HEK293 (cell line): ENCODE measurements around the gene DENND6B.

Source experiments
- CTCF ChIA-PET: fragments of 350-600 bp; formaldehyde crosslinking; extraction: SDS; loops from one replicate; lab custom pipeline; 2021; ENCODE audit warnings: antibody characterized with exemption; lab: Yijun Ruan, JAX
- POLR2A ChIA-PET: fragments of 300-600 bp; formaldehyde crosslinking; extraction: SDS; loops from one replicate; lab custom pipeline; 2020; ENCODE audit warnings: antibody characterized with exemption, inconsistent platforms; lab: Yijun Ruan, JAX
- H3K27ac ChIP-seq: fragments of 200-500 bp; sonication (Bioruptor generic); 2 replicates; pipeline ENCODE4 v1.5.1; 2014; ENCODE audit warnings: low read depth, low read length, control low read depth, inconsistent platforms; ENCODE audit errors: extremely low read depth
- H3K36me3 ChIP-seq, 2 experiments: fragments of 200-500 bp in 1 of 2; sonication (Bioruptor generic) in 1 of 2; 1 replicate in 1 of 2; 2 replicates in 1 of 2; pipeline ENCODE4 v1.5.1; 2014 to 2017; ENCODE audit warnings: inconsistent platforms in 2 of 2, low read length in 2 of 2; ENCODE audit not compliant: control insufficient read depth in 2 of 2, insufficient read depth in 1 of 2
- H3K4me1 ChIP-seq: fragments of 200-500 bp; sonication (Bioruptor generic); 2 replicates; pipeline ENCODE4 v1.5.1; 2014; ENCODE audit warnings: mild to moderate bottlenecking, low read length, inconsistent platforms; ENCODE audit not compliant: control insufficient read depth, insufficient read depth
- H3K4me3 ChIP-seq: 2 replicates; pipeline ENCODE4 v1.5.1; 2011; ENCODE audit warnings: low read depth, mild to moderate bottlenecking, control low read depth, low read length, moderate library complexity
- H3K9me3 ChIP-seq: fragments of 200-500 bp; sonication (Bioruptor generic); 2 replicates; pipeline ENCODE4 v1.5.1; 2014; ENCODE audit warnings: low read depth, low read length, inconsistent platforms; ENCODE audit not compliant: control insufficient read depth, insufficient read depth
- CTCF ChIP-seq: fragments of 450-650 bp; formaldehyde crosslinking; IDR thresholded peaks from 2 replicates; pipeline ENCODE4 v1.5.1; 2016; ENCODE audit warnings: missing biosample characterization, missing genetic modification characterization
- GLI2 ChIP-seq: fragments of 450-650 bp; formaldehyde crosslinking; IDR thresholded peaks from 2 replicates; pipeline ENCODE4; 2017; ENCODE audit warnings: missing biosample characterization, missing genetic modification characterization, low read depth, borderline replicate concordance
- MEIS1 ChIP-seq: sonication (generic); formaldehyde crosslinking; IDR thresholded peaks from 2 replicates; pipeline ENCODE4 v1.8.1; 2022; ENCODE audit warnings: missing genetic modification reagents, mild to moderate bottlenecking, borderline replicate concordance
- PRDM4 ChIP-seq: fragments of 450-650 bp; formaldehyde crosslinking; IDR thresholded peaks from 2 replicates; pipeline ENCODE4 v1.5.1; 2017; ENCODE audit warnings: missing biosample characterization, missing genetic modification characterization
- SALL2 ChIP-seq: fragments of 450-650 bp; formaldehyde crosslinking; IDR thresholded peaks from 2 replicates; pipeline ENCODE4 v1.5.0; 2017; ENCODE audit warnings: missing biosample characterization, mild to moderate bottlenecking, missing genetic modification characterization, borderline replicate concordance
- SP7 ChIP-seq: fragments of 450-650 bp; formaldehyde crosslinking; IDR thresholded peaks from 2 replicates; pipeline ENCODE4 v1.5.1; 2016; ENCODE audit warnings: missing biosample characterization, missing genetic modification characterization
- ZEB2 ChIP-seq: fragments of 450-650 bp; formaldehyde crosslinking; IDR thresholded peaks from 2 replicates; pipeline ENCODE4 v1.5.1; 2016; ENCODE audit warnings: missing biosample characterization, missing genetic modification characterization
- ZFHX2 ChIP-seq: fragments of 450-650 bp; formaldehyde crosslinking; conservative IDR thresholded peaks from 2 replicates; pipeline ENCODE4 v1.5.1; 2016; ENCODE audit warnings: missing biosample characterization, missing genetic modification characterization
- ZFP41 ChIP-seq: fragments of 450-650 bp; formaldehyde crosslinking; IDR thresholded peaks from 2 replicates; pipeline ENCODE4 v1.5.1; 2016; ENCODE audit warnings: missing biosample characterization, missing genetic modification characterization, borderline replicate concordance
- ZIC2 ChIP-seq: fragments of 450-650 bp; formaldehyde crosslinking; IDR thresholded peaks from 2 replicates; pipeline ENCODE4 v1.5.1; 2016; ENCODE audit warnings: missing biosample characterization, missing genetic modification characterization
- ZNF112 ChIP-seq: fragments of 450-650 bp; formaldehyde crosslinking; IDR thresholded peaks from 2 replicates; pipeline ENCODE4 v1.5.0; 2017; ENCODE audit warnings: missing biosample characterization, missing genetic modification characterization
- ZNF132 ChIP-seq: fragments of 450-650 bp; formaldehyde crosslinking; IDR thresholded peaks from 2 replicates; pipeline ENCODE4 v1.5.1; 2017; ENCODE audit warnings: missing biosample characterization, missing genetic modification characterization, borderline replicate concordance
- ZNF211 ChIP-seq: fragments of 450-650 bp; formaldehyde crosslinking; IDR thresholded peaks from 2 replicates; pipeline ENCODE4 v1.5.1; 2016; ENCODE audit warnings: low read depth, missing biosample characterization, missing genetic modification characterization
- ZNF221 ChIP-seq: fragments of 450-650 bp; formaldehyde crosslinking; IDR thresholded peaks from 2 replicates; pipeline ENCODE4 v1.5.1; 2017; ENCODE audit warnings: missing biosample characterization, missing genetic modification characterization, borderline replicate concordance
- ZNF449 ChIP-seq: fragments of 450-650 bp; formaldehyde crosslinking; IDR thresholded peaks from 2 replicates; pipeline ENCODE4 v1.5.1; 2017; ENCODE audit warnings: missing biosample characterization, mild to moderate bottlenecking, missing genetic modification characterization, moderate library complexity
- ZNF514 ChIP-seq: fragments of 450-650 bp; formaldehyde crosslinking; IDR thresholded peaks from 2 replicates; pipeline ENCODE4 v1.5.1; 2016; ENCODE audit warnings: missing biosample characterization, missing genetic modification characterization
- ZNF544 ChIP-seq: fragments of 450-650 bp; formaldehyde crosslinking; IDR thresholded peaks from 2 replicates; pipeline ENCODE4 v1.5.0; 2017; ENCODE audit warnings: missing biosample characterization, missing genetic modification characterization
- ZNF571 ChIP-seq: fragments of 450-650 bp; formaldehyde crosslinking; IDR thresholded peaks from 2 replicates; pipeline ENCODE4 v1.5.0; 2017; ENCODE audit warnings: missing biosample characterization, missing genetic modification characterization
- ZNF629 ChIP-seq: fragments of 450-650 bp; formaldehyde crosslinking; IDR thresholded peaks from 2 replicates; pipeline ENCODE4 v1.5.1; 2017; ENCODE audit warnings: missing biosample characterization, missing genetic modification characterization
- ZNF692 ChIP-seq: fragments of 450-650 bp; formaldehyde crosslinking; IDR thresholded peaks from 2 replicates; pipeline ENCODE4 v1.5.1; 2016; ENCODE audit warnings: missing biosample characterization, missing genetic modification characterization
- TF ChIP-seq, protein P1 (sequence below): fragments of 450-650 bp; formaldehyde crosslinking; IDR thresholded peaks from 2 replicates; pipeline ENCODE4 v1.5.1; 2016; ENCODE audit warnings: missing biosample characterization, missing genetic modification characterization, low read depth
- TF ChIP-seq, protein P2 (sequence below): fragments of 450-650 bp; formaldehyde crosslinking; IDR thresholded peaks from 2 replicates; pipeline ENCODE4 v1.5.0; 2017; ENCODE audit warnings: missing biosample characterization, missing genetic modification characterization, borderline replicate concordance
- TF ChIP-seq, protein P3 (sequence below): fragments of 450-650 bp; formaldehyde crosslinking; IDR thresholded peaks from 2 replicates; pipeline ENCODE4 v1.5.1; 2016; ENCODE audit warnings: missing biosample characterization, missing genetic modification characterization

The DENND6B gene

DNA sequence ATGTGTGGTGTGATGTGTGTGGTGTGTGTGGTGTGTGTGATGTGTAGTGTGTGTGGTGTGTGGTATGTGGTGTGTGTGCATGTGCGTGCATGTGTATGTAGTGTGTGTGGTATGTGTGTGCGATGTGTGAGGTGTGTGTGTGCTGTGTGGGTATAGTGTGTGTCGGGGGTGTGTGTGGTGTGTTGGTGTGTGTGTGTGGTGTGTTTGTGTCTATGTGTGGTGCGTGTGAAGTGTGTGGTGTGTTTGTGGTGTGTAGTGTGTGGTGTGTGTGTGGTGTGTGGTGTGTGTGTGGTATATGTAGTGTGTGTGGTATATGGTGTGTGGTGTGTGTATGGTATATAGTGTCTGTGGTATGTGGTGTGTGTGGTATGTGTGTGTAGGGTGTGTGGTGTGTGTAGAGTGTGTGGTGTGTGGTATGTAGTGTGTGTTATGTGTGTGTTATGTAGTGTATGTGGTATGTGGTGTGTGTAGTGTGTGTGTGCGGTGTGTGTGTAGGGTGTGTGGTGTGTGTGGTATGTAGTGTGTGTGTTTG lies 11.3 kb upstream of the DENND6B start (continued):
- TF ChIP-seq, protein P1, sequence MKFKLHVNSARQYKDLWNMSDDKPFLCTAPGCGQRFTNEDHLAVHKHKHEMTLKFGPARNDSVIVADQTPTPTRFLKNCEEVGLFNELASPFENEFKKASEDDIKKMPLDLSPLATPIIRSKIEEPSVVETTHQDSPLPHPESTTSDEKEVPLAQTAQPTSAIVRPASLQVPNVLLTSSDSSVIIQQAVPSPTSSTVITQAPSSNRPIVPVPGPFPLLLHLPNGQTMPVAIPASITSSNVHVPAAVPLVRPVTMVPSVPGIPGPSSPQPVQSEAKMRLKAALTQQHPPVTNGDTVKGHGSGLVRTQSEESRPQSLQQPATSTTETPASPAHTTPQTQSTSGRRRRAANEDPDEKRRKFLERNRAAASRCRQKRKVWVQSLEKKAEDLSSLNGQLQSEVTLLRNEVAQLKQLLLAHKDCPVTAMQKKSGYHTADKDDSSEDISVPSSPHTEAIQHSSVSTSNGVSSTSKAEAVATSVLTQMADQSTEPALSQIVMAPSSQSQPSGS (tag by site-specific recombination) = no peak
- TF ChIP-seq CTCF (tag by site-specific recombination) = no peak
- TF ChIP-seq ZIC2 (tag by site-specific recombination) = no peak
- TF ChIP-seq ZNF449 = no peak
- TF ChIP-seq ZNF514 (tag by site-specific recombination) = no peak
- TF ChIP-seq ZFHX2 (tag by site-specific recombination) = no peak
- TF ChIP-seq ZEB2 (tag by site-specific recombination) = no peak
- TF ChIP-seq ZNF112 (tag by site-specific recombination) = no peak
- no peak for TF ChIP-seq ZFP41 (tag by site-specific recombination)
- TF ChIP-seq, protein P2, sequence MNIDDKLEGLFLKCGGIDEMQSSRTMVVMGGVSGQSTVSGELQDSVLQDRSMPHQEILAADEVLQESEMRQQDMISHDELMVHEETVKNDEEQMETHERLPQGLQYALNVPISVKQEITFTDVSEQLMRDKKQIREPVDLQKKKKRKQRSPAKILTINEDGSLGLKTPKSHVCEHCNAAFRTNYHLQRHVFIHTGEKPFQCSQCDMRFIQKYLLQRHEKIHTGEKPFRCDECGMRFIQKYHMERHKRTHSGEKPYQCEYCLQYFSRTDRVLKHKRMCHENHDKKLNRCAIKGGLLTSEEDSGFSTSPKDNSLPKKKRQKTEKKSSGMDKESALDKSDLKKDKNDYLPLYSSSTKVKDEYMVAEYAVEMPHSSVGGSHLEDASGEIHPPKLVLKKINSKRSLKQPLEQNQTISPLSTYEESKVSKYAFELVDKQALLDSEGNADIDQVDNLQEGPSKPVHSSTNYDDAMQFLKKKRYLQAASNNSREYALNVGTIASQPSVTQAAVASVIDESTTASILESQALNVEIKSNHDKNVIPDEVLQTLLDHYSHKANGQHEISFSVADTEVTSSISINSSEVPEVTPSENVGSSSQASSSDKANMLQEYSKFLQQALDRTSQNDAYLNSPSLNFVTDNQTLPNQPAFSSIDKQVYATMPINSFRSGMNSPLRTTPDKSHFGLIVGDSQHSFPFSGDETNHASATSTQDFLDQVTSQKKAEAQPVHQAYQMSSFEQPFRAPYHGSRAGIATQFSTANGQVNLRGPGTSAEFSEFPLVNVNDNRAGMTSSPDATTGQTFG (tag by site-specific recombination) = no peak
- TF ChIP-seq ZNF571 (tag by site-specific recombination) = peak; percentile 6; the same call in 1 of the 2 replicates
- no peak for TF ChIP-seq ZNF132 (tag by site-specific recombination)

GRCh38 chr22:50337262-50338041 lies 10.6 kb upstream of the DENND6B start:
- H3K36me3 ChIP-seq = peaks cover 0 to 13% of the 10 kb centered on the region in 2 experiments; a peak in 2 of 3 replicates
- ChIA-PET POLR2A (no interaction called here), CTCF (no interaction called here)
- H3K4me1 ChIP-seq = no peaks in the 10 kb centered on the region
- no peaks in the 10 kb centered on the region for H3K9me3 ChIP-seq
- no peak overlapping the region for H3K4me3 ChIP-seq
- no peak overlapping the region for H3K27ac ChIP-seq
- TF ChIP-seq PRDM4 (no peak), SP7 (no peak), ZNF221 (tag by site-specific recombination) (no peak), MEIS1 (CRISPR knock-in tag) (no peak), GLI2 (tag by site-specific recombination) (no peak), ZNF692 (tag by site-specific recombination) (no peak), SALL2 (peak; percentile 8; the same call in 1 of the 2 replicates), ZNF629 (no peak), ZNF544 (tag by site-specific recombination) (no peak), ZNF211 (tag by site-specific recombination) (peak; percentile 60; the same call in 1 of the 2 replicates)
- TF ChIP-seq, protein P3, sequence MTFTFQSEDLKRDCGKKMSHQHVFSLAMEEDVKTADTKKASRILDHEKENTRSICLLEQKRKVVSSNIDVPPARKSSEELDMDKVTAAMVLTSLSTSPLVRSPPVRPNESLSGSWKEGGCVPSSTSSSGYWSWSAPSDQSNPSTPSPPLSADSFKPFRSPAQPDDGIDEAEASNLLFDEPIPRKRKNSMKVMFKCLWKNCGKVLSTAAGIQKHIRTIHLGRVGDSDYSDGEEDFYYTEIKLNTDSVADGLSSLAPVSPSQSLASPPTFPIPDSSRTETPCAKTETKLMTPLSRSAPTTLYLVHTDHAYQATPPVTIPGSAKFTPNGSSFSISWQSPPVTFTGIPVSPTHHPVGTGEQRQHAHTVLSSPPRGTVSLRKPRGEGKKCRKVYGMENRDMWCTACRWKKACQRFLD (tag by site-specific recombination) = no peak; the same call in 1 of the 2 replicates
